GM19099 (cell line): ENCODE measurements around the gene RAB11FIP2.

Experiments used
- POLR2A ChIP-seq: IDR thresholded peaks from 3 replicates; pipeline ENCODE4 v1.6.1; 2011; ENCODE audit warnings: low read depth; ENCODE audit not compliant: insufficient read length; ENCODE audit errors: extremely low read depth

RAB11FIP2 gene

DNA sequence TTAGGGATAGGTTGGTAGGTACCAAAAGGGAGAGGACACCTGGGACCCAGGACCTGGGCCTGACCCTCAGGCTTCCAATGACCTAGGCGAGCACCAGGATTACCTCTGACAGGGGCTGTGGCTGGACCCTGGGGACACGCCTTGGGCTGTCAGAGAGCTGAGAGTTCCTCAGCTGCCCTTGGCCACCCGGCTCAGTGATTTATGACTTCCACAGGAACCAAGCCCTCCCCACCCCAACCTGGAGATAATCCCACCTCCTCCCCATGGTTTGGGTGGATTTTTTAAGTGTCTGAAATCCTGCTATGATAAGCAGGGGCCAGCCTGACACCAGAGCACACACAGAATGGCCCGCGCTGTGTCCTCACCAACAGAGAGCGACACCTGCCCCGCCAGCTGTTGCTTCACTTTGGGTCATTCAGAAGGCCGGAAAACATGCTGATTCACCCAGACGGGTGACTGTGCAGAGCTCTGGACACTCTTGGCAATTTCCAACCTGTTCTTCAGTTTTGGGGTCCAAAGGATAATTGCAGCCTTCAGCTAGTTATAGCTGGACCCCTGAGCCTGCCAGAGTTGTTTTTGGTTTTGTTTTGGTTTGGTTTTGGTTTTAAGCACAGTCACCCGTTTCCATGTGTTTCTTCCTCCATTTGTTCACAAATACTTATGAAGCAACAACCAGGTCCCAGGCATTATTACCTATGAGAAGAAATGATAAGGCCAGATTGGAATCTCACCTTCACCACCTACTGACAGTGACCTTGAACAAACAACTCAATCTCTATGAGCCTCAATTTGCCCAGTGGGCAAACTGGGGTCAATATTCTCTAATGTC, 78.2 kb downstream of the RAB11FIP2 start:
- TF ChIP-seq POLR2A: no peak

DNA sequence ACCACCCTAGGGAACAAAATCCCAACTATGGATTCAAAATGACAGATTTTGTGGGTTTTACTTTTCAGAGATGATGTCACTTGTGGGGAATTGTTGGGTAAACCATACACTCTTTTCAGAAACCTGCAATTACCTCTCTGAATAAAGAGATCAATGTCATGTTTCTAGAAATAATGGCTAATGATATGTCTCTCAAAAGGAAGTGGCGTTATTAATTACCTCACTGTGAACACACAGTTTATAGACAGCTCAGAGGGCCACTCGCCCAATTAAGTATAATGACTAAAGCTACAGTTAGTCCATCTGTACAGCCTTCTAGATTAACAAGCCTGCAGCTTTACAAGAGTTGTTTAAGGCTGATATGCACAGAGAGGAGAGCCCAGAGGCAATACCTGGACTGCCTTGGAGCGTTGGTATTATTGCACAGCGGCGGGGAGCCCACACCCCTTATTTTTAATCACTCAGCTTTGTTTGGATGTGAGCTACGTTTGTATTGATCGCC, 79.5 kb downstream of the RAB11FIP2 start:
- no peak for TF ChIP-seq POLR2A

DNA sequence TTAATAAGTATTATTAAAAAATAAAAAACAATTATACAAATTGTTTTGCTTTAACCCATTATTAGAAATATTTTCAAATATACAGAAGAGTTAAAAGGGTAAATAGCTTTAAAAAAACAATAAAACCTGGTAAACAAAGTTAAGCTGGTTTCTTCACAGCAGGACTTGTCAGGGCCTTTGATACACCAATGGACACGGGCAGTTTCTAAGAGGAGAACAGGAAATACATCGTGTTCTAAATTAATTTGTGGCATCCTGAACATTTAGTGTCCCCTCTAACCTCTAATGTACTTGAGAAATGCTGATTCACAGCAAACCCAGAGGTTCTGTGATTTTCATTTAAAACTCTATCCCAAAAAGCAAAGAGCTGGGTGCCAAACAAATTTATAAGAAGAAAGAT, 80.8 kb downstream of the RAB11FIP2 start:
- TF ChIP-seq POLR2A: no peak

GRCh38 chr10:117964536-117964935, 82.2 kb downstream of the RAB11FIP2 start:
- no peak for TF ChIP-seq POLR2A

DNA sequence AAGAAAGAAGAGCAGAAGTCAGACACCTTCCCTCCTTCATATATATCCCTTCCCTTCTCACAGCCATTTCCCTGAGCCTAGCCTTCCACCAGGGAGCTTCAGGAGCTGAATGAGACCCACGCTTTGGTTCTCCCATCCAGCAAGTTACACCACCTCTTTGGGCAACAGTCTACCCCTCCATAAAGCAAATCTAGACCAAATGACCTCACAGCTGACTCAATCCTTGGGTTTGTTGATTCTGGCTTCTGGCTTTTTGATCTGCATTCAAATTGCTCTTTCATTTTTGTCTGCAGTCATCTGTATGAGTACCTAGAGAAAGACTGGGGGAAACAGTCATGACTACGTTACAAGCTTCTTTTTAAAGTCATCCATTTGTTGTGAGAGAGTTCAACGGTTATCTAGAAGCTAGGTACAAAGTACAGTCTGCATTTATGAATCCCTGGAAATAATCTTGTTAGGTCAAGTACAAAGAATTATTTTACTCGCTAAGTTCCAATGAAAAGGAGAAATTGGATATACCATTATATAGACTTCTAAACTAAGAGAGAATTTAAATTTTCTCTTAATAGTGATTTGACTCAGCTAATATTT, 86.3 kb downstream of the RAB11FIP2 start:
- TF ChIP-seq POLR2A: no peak

GRCh38 chr10:117956972-117957371, 89.8 kb downstream of the RAB11FIP2 start:
- TF ChIP-seq POLR2A: no peak

- TF ChIP-seq POLR2A: no peak
These were observed 91.6 kb downstream of the RAB11FIP2 start for GRCh38 chr10:117955176-117955575.
